Hepatocyte (in vitro differentiated cells): Measurements from ENCODE around the gene CCDC158. TPM values are rescaled to one million over a fixed set of nuclear protein-coding genes. Genes with fewer than 3 reads are reported as not detected.
A peak's percentile ranks its signal among the peaks of the same experiment; 100 is the strongest.

Experiments
- DNase-seq: peaks from one replicate; pipeline ENCODE4 v3.0.0-alpha.2; 2016; ENCODE audit warnings: low spot score
- H2AFZ ChIP-seq: fragments of 200-600 bp; sonication (generic); 2 replicates; pipeline ENCODE4 v1.6.0; 2016; ENCODE audit warnings: antibody characterized with exemption, mild to moderate bottlenecking
- H3K27ac ChIP-seq: fragments of 200-600 bp; sonication (generic); 2 replicates; pipeline ENCODE4 v1.5.1; 2016; ENCODE audit warnings: mild to moderate bottlenecking
- H3K27me3 ChIP-seq: fragments of 200-600 bp; sonication (generic); 2 replicates; pipeline ENCODE4 v1.6.1; 2016
- H3K36me3 ChIP-seq: fragments of 200-600 bp; sonication (generic); replicated peaks from 2 replicates; pipeline ENCODE4 v1.5.1; 2016; ENCODE audit warnings: low read depth; ENCODE audit not compliant: insufficient read depth
- H3K4me1 ChIP-seq: fragments of 200-600 bp; sonication (generic); 2 replicates; pipeline ENCODE4 v1.5.1; 2016; ENCODE audit warnings: mild to moderate bottlenecking, moderate library complexity; ENCODE audit not compliant: insufficient read depth
- H3K4me2 ChIP-seq: fragments of 200-600 bp; sonication (generic); 2 replicates; pipeline ENCODE4 v1.6.0; 2016
- H3K4me3 ChIP-seq: fragments of 200-600 bp; sonication (generic); 2 replicates; pipeline ENCODE4 v1.5.1; 2016; ENCODE audit warnings: mild to moderate bottlenecking
- H3K79me2 ChIP-seq: fragments of 200-600 bp; sonication (generic); 2 replicates; pipeline ENCODE4 v1.6.0; 2017; ENCODE audit warnings: mild to moderate bottlenecking
- H3K9me2 ChIP-seq: fragments of 200-600 bp; sonication (generic); replicated peaks from 2 replicates; pipeline ENCODE4 v1.6.0; 2017; ENCODE audit warnings: mild to moderate bottlenecking; ENCODE audit not compliant: insufficient read depth
- H3K9me3 ChIP-seq: fragments of 200-600 bp; sonication (generic); 2 replicates; pipeline ENCODE4 v1.5.1; 2016; ENCODE audit warnings: low read depth, mild to moderate bottlenecking
- H4K20me1 ChIP-seq: fragments of 200-600 bp; sonication (generic); 2 replicates; pipeline ENCODE4 v1.6.0; 2016; ENCODE audit warnings: mild to moderate bottlenecking; ENCODE audit not compliant: insufficient read depth, poor library complexity, severe bottlenecking
- CTCF ChIP-seq: fragments of 200-600 bp; sonication (generic); IDR thresholded peaks from 2 replicates; pipeline ENCODE4 v1.5.1; 2016; ENCODE audit warnings: antibody characterized with exemption, mild to moderate bottlenecking; ENCODE audit not compliant: poor library complexity
- EZH2 ChIP-seq: fragments of 200-600 bp; sonication (generic); IDR thresholded peaks from 2 replicates; pipeline ENCODE4 v1.6.1; 2016; ENCODE audit warnings: antibody characterized with exemption, mild to moderate bottlenecking, borderline replicate concordance
- EZH2phosphoT487 ChIP-seq: fragments of 200-600 bp; sonication (generic); IDR thresholded peaks from one replicate; pipeline ENCODE4 v1.6.1; 2018; ENCODE audit warnings: antibody characterized with exemption, mild to moderate bottlenecking, low read depth, moderate library complexity; ENCODE audit not compliant: unreplicated experiment, severe bottlenecking
- WGBS: methylation state at CpG from one replicate; pipeline ENCODE4 v1.1.6; 2016; ENCODE audit warnings: low lambda C conversion rate; ENCODE audit errors: missing lambda C conversion rate; 5-methylcytosine and 5-hydroxymethylcytosine counted together
- polyA plus RNA-seq: library from polyadenylated mRNA; unstranded; fragments of >200 nt; fragmentation: Nextera tagmentation; extraction: Ambion mirVana; gene quantifications from 2 replicates; pipeline ENCODE4 v1.2.1, GENCODE V29; 2016
- total RNA-seq: library from RNA; depleted of rRNA; stranded (reverse); fragments of >200 nt; gene quantifications from 2 replicates; pipeline ENCODE4 v1.2.3, GENCODE V29; 2014

CCDC158 gene
- total and polyA plus RNA-seq, 2 experiments from 2014 or later: 0.04 TPM; not detected in 1

- Histone ChIP-seq H3K4me1 (peaks cover 13% of the 10 kb centered on the region), H3K27me3 (no peaks in the 10 kb centered on the region), H4K20me1 (no peaks in the 10 kb centered on the region), H3K4me2 (no peak overlapping the region), H3K9me2 (no peaks in the 10 kb centered on the region), H3K36me3 (no peaks in the 10 kb centered on the region), H2AFZ (no peak overlapping the region), H3K79me2 (no peaks in the 10 kb centered on the region), H3K4me3 (no peak overlapping the region), H3K9me3 (no peaks in the 10 kb centered on the region), H3K27ac (no peak overlapping the region)
- WGBS: 93% methylated on average over 6 of the region's 6 CpGs
- TF ChIP-seq EZH2phosphoT487: no peak
- no peak for TF ChIP-seq CTCF
- TF ChIP-seq EZH2: no peak
- no peak for DNase-seq
These were observed 35.0 kb downstream of the CCDC158 start for GRCh38 chr4:76385974-76386373.

GRCh38 chr4:76384052-76384451, 36.9 kb downstream of the CCDC158 start:
- Histone ChIP-seq H3K4me1 (peaks cover 13% of the 10 kb centered on the region), H3K36me3 (no peaks in the 10 kb centered on the region), H3K27me3 (no peaks in the 10 kb centered on the region), H3K79me2 (no peaks in the 10 kb centered on the region), H3K4me3 (no peak overlapping the region), H3K27ac (no peak overlapping the region), H3K9me3 (no peaks in the 10 kb centered on the region), H3K4me2 (no peak overlapping the region), H2AFZ (no peak overlapping the region), H4K20me1 (no peaks in the 10 kb centered on the region), H3K9me2 (no peaks in the 10 kb centered on the region)
- WGBS: 56% methylated on average over 4 of the region's 4 CpGs
- no peak for DNase-seq
- TF ChIP-seq CTCF: no peak

- Histone ChIP-seq H3K27ac (peak overlapping the region; percentile 24), H3K9me2 (no peaks in the 10 kb centered on the region), H3K79me2 (no peaks in the 10 kb centered on the region), H3K4me1 (peaks cover 13% of the 10 kb centered on the region), H3K27me3 (no peaks in the 10 kb centered on the region), H3K4me3 (no peak overlapping the region), H3K36me3 (no peaks in the 10 kb centered on the region), H2AFZ (no peak overlapping the region), H3K4me2 (peak overlapping the region; percentile 1), H3K9me3 (no peaks in the 10 kb centered on the region), H4K20me1 (no peaks in the 10 kb centered on the region)
- 67% methylated on average over 2 of the region's 2 CpGs for WGBS
- TF ChIP-seq EZH2 (no peak), CTCF (no peak), EZH2phosphoT487 (no peak)
- DNase-seq: no peak
These were observed 37.9 kb downstream of the CCDC158 start for GRCh38 chr4:76383001-76383400.

- no peak for DNase-seq
- TF ChIP-seq EZH2phosphoT487 (no peak), CTCF (no peak), EZH2 (no peak)
- H3K4me3 ChIP-seq: no peak overlapping the region
- no peaks in the 10 kb centered on the region for H3K9me3 ChIP-seq
- no peaks in the 10 kb centered on the region for H4K20me1 ChIP-seq
- no peaks in the 10 kb centered on the region for H3K9me2 ChIP-seq
- no peak overlapping the region for H2AFZ ChIP-seq
- peaks cover 22% of the 10 kb centered on the region for H3K4me1 ChIP-seq
- 100% methylated on average over 3 of the region's 3 CpGs for WGBS
- no peak overlapping the region for H3K27ac ChIP-seq
- H3K79me2 ChIP-seq: no peaks in the 10 kb centered on the region
- H3K36me3 ChIP-seq: no peaks in the 10 kb centered on the region
- H3K27me3 ChIP-seq: no peaks in the 10 kb centered on the region
- H3K4me2 ChIP-seq: no peak overlapping the region
These were observed 39.0 kb downstream of the CCDC158 start for GRCh38 chr4:76381986-76382385.
